GM18870 (cell line): ENCODE results near the gene NCBP3.

Experiments
- ATAC-seq: cut with Tn5 transposase; IDR thresholded peaks from one replicate; pipeline ENCODE4 v1.9.1; 2021; ENCODE audit warnings: moderate library complexity; ENCODE audit not compliant: unreplicated experiment

NCBP3 gene

DNA sequence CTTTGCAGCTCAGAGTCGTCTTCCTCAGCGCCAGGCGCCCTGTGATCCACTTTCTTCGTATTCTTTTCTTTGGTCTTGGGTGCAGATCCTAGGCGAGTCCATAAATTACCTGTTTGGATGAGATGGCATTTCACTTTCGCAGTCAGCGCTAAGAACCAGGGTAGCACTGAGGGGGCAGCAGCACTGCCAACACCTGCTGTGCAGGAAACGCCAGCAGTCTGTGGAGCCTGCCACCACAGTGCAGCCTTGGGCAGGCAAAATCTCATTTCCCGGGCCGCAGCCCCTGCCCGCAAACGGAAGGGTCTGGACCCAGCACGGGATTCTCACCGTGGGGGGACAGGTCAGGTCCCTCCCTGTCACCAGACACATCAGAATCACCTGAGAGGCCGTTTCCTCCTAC, 32.9 kb downstream of the NCBP3 start:
- no peak for ATAC-seq

DNA sequence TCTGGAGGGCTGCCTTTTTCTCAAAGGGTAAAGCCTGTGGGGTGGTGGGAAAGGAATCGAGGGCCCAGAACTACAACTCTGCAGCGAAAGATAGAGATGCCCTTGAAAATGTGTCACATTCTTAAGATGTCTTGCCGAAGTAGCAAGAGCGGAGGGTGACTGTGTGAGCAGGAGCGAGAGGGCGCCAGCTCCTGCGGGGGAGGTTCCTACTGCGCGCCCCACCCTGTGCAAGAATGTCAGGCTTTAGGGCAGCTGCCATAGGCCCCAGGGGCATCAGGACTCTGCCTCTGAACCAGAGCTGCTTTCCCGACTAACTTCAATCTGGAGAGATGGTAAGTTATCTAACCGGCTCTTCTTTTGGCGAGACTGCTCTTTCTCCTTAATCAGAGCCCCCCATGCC, 33.3 kb downstream of the NCBP3 start:
- no peak for ATAC-seq

DNA sequence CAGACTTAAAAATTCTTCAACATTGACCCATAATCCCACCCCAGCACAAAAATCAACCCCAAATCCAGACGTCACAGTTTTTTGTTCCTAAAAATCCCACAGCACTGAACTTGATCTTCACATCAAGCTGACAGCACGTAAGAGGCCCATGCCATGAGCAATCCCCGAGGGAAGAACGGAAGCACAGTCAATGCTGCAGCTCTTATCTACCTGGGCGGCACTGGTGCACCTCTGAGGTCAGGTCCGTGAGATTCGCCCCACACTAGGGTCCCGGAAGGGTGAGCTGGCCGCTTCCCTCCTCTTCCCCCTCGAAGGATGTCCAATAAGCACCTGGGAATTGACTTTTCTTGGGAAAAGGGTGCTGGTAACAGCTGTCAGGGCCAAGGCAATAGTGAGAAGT, 33.8 kb downstream of the NCBP3 start:
- ATAC-seq, result no peak

DNA sequence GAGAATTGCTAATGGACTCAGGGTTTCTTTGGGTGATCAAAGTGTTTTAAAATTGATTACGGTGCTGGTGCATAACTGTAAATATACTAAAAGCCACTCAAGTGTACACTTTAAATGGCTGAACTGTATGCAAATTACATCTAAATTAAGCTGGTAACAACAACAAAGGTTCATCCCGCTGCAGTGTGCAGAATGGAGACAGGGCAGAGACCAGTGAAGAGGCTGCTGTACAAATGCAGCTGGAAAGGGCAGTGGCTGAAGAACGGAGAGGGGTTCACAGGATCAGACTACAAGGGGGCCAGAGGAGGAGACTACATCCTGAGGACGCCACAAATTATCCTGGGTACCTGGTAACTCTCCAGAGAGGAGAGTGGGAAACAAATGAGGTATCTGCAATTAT, 36.0 kb downstream of the NCBP3 start:
- ATAC-seq, result no peak

DNA sequence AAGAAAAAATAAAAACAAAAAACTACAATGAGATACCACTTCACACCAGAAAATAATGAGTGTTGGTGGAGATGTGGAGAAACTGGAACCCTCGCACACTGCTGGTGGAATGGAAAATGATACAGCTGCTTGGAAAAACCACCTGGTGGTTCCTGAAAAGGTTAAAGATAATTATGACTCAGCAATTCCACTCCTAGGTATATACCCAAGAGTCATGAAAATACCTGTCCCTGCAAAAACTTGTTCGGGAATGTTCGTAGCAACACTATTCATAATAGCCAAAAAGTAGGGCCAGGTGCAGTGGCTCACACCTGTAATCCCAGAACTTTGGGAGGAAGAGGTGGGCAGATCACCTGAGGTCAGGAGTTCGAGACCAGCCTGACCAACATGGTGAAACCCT, 36.9 kb downstream of the NCBP3 start:
- no peak for ATAC-seq

DNA sequence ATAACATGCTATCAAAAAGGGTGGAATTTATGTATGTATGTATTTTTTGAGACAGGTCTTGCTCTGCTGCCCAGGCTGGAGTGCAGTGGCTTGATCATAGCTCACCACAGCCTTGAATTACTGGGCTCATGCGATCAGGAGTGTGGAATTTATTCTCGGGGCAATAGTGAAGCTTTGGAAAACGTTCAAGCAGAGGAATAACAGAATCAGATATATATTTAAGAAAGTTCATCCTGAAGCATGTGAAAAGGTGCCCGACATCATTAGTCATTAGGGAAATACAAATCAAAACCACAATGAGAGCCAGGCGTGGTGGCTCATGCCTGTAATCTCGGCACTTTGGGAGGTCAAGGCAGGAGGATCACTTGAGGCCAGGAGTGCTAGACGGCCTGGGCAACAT, 37.3 kb downstream of the NCBP3 start:
- ATAC-seq, result no peak

DNA sequence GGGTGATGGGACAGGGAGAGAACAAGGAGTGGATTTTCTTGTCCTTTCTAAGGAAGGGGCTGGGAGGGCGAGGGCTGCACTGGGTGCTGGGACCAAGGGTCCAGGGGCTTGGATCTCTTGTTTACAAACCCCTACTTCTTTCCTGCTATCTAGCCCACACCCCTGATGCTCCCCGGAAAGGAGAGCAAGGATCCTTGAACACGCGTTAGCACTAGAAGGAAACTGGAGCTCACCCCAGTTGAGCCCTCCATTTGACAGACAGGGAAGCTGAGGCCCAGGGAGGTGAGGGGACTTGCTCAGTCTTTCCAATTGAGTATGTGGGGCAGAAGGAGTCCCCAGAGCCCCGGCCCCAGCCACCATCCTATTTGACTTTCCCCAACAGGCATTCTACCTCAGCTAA, 40.5 kb downstream of the NCBP3 start:
- no peak for ATAC-seq

DNA sequence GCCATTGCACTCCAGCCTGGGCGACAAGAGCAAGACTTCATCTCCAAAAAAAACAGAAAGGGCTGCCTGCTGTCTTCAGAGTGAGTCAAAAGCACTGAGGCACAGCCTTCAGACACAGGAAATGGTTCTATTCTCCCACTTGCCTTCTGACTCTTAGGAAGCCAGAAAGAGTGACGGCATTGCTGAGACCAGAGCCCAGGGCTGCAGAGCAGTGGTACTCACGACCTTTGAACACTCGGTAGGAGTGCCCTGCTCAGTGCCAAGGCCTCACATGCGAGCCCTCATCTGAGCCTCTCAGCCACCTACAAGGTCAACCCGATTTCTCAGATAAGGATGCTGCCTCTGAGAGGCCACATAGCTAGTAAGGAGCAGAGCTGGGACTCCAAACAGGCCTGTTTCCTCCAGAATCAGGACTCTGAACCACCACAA, 41.5 kb downstream of the NCBP3 start:
- peak; percentile 49 for ATAC-seq

DNA sequence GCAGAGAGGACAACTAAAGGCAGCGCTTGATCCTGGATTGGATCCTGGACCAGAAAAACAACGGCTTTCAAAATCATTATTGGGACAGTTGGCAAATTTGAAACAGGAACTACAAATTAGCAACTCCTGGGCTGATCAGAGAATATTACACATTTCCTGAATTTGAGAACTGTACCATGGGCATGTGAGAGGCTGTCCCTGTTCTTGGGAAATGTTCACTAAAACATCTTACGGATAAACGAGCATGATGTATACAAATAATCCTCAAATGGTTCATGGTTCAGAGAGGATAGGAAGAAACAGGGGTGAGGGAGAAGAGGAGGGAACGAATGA, 42.8 kb downstream of the NCBP3 start:
- ATAC-seq, result no peak

DNA sequence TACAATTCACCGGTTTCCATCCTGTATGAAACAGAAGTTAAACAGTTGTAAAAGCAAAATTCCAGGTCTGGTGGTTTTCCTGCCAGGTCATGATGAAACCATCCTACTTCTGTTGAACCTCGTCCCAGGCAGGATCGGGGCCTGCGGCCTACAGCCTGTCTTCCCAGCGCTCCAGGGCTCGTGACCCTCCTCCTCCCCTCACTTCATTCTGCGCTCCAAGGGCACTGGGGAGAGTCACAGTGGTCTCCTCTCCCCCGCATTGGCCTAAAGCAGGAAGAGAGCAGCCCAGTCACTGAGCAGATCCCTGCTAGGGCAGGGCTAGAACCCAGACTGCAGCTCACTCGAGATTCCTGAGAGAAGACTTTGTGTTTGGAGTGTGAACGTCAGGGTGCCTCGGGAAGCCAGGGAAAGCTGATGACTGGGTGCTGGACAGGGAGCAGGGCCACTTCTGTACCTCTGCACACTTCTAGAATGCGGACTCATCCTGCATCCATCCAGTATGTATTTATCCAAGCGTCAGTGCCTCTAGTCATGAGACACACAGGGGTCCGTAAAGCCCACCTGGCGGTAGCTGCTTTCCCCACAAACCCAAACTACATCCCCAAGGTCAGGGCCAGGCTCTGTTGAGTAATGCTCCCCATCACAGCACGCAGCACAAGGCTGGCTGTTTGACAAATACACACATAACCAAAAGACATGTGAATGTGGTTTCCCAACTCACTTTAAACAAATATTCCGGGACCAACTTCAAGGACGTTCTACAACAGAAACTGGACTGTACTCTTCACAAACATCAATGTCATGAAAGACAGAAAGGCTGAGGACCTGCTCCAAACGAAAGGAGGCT, 43.4 kb downstream of the NCBP3 start:
- ATAC-seq, result no peak

DNA sequence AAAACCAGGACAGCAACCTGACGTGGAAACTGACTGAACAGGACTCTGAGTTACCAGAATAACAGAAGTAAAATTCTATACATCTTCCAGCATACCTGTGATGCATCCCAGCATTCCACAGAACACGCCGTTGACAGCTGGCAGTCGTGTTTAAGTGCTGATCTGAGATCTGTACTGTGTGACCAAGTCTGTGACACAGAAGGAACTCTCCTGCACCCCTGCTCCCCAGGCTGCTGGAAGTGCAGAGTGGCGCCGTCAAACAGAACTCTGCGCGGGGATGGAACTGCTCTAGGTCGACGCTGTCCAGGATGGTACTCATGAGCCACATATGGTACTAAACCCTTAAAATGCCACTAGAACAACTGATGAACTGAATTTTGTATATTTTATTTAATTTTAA, 44.3 kb downstream of the NCBP3 start:
- no peak for ATAC-seq

DNA sequence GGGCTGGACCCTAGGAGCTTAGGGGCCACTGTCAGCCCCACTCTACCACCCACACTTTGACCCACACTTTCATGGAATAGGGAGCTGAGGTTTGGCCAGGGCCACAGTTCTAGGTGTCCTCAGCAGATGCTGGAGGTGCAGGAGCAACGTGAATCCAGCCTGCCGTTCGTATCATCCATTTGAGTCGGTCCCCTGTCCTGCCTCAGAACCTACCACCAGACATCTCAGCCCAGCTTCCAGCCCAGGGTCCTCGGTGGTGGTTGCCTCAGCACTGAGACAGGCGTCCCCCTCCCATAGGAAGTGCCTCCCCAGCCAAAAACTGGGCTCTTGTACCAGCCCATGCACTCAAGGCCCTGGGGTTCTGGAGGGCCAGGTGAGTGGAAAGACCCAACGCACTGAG, 44.7 kb downstream of the NCBP3 start:
- ATAC-seq, result no peak

DNA sequence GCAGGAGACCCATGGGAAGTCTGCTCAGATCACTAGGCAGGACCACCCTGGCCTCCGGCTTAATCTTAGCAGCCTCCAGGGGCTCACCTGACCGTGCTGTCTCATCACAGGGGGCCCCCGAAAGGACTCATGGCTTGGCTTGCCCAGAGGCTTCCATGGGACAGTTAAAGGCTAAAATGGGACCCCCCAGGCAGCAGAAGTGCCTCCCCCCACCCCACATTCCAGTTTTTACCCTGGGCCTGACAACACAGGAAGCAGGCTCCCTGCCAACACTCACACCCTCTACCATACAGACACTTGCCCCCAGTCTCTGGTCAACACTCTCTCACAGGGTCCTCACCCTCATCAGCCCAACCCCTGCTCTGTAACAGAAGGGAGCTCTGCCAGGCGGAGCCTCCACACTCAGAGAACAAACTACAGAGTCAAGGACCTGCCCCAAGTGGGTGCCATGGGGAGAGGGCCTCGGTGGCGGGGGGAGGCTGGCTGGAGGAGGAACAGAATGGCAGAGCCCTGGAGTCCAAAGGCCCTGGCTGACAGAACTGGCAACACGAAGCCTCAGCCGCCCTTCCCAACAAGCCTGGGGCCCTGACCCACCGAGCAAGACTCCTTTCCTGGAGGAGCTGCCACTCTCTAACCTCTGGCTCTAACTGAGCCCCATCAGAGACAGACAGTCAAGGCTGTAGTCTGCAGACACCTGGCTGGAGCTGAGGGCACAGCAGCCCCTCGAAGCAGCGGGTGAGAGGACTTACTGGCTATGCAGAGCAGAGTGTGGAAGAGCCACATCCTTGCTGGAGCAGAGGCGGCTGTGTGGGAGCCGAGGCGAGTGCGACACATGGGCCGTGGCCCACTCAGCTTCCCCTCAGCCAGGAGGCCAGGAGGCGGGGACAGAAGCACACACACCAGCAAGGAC, 45.4 kb downstream of the NCBP3 start, which contains the start of gene ITGAE:
ITGAE (minus strand) TSS at position 827 of the 910 bp plus-strand sequence; CDS start at position 783, 44 bp downstream.
- ATAC-seq, result no peak

DNA sequence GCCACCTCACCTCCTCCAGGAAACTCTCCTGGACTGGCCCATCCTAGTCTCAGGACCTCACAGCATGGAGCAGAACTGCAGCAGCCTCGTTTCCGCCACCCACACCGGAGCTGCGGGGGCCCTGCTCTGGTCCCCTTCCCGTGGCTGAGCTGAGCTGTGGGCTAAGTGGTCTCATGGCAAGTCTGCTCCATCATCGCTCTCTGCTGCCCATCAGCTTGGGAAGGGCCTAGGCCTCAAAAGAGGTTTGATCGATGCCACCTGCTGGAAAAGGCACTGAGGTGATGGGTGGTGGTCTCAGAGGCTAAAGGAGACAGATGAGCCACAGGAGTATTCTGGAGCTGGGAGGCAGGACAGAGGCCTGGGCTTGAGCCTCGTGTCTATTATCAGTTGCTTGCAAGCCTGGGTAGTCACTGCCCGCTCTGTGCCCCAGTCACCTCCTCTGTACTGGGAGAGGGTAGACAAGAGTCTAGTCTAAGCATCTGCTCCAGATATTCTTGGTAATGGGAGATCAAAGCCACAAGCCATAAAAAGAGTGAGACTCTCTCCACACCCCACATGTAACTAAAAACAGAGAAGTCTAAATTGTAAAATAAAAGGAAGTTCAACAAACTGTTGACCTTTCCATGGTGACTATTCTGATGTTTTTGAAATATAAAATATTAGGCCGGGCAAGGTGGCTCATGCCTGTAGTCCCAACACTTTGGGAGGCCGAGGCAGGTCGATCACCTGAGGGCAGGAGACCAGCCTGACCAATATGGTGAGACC, 46.7 kb downstream of the NCBP3 start:
- ATAC-seq, result no peak

DNA sequence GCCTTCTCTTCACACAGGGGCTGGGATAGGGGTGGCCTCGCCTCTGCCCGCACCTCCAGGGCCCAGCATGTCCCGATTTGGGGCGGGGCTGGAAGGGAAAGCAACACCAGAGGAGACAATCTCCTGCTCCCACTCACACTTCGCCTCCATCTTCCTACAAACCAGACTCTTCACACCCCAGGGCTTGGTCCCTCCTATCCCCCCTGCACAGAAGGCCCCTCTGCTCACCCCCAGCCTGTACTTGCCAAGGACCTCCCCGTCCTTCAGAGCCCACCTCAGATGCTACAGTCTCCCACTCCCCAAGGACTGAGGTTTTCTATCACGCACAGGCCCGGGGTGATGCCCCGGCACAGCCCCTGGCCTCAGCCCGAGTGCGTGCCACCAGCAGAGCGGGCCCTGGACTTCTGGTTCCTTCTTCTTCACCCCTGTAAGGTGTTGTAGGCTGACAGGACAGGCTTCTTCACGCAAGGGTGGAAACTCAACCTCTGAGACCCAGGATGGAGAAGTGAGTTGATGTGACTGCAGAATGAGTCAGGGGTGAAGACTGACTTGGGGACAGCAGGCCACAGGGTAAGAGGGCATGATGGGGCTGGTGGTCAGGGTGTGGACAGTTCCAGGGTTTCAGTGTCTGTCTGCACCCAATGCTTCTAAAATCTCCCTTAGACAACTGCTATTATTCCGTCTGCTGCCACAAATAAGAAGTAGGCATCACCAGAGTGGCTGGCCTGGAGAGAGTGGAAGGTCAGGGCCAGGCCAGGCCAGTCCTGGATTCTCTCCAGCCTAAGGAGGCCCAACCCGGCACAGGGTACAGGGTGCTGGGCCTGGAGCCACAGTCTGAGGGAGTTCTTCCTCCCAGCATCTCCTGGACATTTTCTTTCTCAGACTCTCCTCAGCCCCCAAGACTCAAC, 47.5 kb downstream of the NCBP3 start:
- no peak for ATAC-seq

DNA sequence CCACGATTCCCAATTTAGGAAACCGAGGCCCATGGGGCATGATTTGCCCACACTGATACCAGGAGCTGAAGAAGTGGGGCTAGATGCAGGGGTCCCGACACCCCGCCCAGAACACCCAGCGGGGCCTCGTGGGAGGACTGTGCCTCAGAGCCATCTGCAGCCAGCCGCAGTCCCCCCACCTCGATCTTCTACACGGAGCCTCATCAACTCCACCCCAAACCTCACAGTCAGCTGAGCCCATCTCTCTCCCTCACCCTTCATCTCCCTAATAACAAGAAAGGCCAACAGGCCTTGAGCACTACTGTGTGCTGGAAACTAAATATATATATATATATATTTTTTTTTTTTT, 49.2 kb downstream of the NCBP3 start:
- ATAC-seq, result peak; percentile 33

DNA sequence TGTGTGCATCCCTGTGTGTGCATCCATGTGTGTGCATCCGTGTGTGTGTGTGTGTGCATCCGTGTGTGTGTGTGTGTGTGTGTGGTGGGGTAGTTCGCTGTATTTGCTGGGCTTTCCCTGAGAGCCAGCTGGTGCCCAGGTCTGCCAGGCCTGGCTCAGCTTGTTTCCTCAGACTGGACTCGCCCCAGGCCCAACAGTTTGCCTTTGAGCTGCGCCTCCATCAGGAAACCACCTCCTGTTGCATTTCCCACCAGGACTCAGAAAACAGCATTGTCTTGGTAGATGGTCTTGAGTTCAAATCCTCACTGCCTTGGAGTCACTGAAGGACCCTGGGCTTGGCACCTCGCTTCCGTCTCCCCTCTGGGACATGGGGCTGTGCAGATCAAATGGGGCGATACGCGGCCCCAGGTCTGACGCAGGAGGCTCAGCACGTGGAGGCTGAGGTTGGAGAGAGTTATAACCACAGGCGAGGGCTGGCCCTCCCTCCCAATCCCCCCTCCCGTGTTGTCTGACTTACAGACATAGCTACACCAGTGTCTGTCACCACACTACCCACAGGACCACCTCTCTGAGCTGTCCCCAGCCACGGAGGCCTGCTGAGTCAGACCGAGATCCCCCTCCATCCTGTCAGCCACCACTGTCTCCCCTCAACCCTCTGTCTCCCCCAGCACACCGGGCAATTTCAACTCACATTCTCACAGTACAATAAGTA, 49.8 kb downstream of the NCBP3 start:
- peak; percentile 61 for ATAC-seq

DNA sequence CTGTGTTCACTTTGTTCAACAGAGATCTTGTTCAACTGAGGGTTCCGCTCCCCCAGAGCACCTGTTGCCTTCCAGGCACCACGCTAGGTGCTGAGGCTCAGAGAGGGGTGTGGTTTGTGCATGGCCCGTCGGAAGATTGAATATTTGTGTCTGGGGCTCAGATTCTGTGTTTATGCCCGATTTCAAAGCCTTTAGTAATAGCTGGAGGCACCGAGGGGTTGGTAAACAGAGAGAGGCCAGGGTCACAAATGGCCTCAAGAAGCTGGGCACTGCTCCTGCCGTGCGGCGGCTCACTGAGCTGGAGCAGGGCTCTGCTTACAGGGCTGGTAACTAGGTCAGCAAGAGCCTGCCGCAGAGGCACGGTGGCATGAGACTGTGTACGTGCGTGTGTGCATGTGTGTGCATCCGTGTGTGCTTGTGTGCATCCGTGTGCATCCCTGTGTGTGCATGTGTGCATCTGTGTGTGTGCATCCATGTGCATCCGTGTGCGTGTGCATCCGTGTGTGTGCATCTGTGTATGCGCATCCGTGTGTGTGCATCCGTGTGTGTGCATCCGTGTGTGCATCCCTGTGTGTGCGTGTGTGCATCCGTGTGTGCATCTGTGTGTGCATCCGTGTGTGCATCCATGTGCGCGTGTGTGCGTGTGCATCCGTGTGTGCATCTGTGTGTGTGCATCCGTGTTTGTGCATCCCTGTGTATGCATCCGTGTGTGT, 50.5 kb downstream of the NCBP3 start:
- ATAC-seq, result no peak
